ENCODE results near the gene URGCP.

DNA sequence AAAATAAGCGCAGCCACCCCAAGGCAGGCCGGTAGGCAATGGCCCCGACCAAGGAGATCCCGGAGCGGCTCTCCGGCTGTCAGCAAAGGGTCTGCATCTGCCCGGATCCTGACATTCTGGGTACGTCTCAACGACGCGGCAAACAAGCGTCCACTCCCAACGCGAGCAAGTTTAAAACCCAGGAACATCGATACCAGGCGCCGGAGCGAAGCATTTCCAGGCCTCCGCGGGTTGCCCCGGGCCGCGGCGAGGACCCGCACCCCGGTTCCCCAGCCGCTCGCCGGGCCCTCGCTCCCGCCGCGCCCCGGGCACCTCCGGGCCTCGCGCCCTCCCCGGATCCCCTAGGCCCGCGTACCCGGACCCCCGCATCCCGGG lies 453 bp downstream of the URGCP start:
- TF ChIP-seq CTCF (conservative IDR thresholded peaks at IDR 0.05; ENCODE audit: low read depth, low read length) (no peak), EZH2 (IDR thresholded peaks at IDR 0.05; ENCODE audit: low read length, unreplicated experiment) (no peak)
